Measurements from ENCODE around the gene TRAK2. TPM values are rescaled to one million over a fixed set of nuclear protein-coding genes. Genes with fewer than 3 reads are reported as not detected.

TRAK2 gene
- total and polyA plus RNA-seq, 9 of the 15 experiments (the other 6 are each of a cell fraction or from before 2014, with no cell fraction given): 3.4 to 10.4 (median 7.3) TPM

DNA sequence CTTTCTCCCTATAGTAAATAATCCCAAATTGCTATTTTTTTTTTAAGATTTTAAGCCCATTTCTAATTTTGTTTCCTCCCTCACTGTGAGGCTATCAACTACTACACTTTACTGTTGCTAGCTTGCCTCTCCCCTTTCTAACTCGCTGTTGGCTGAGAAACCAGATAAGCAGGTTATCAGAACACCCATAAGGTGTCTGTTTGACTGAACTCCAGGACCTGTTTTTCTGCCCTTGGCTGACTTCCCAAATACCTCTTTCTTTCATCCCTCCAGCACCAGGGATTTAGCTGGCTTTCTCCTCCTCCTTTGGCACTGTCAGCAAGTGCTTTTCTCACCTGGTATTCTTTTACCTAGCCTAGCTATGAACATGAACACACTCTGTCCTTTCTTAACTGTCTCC lies 11.1 kb downstream of the TRAK2 start (continued):
- TF ChIP-seq MGA (IDR thresholded peaks at IDR 0.05) (no peak), ZFP30 (CRISPR knock-in tag; IDR thresholded peaks at IDR 0.05; ENCODE audit: borderline replicate concordance) (no peak), ZNF699 (CRISPR knock-in tag; IDR thresholded peaks at IDR 0.05; ENCODE audit: insufficient replicate concordance) (no peak), CBX1 (IDR thresholded peaks at IDR 0.05; ENCODE audit: low read depth) (no peak), BHLHE40 (IDR thresholded peaks at IDR 0.05; ENCODE audit: low read length) (no peak), ZNF717 (CRISPR knock-in tag; IDR thresholded peaks at IDR 0.05) (no peak), NBN (IDR thresholded peaks at IDR 0.05; ENCODE audit: low read depth) (peak; percentile 81; the same call in 1 of the 2 replicates), MAX (CRISPR knock-in tag; IDR thresholded peaks at IDR 0.05) (no peak), MYNN (IDR thresholded peaks at IDR 0.05) (0 out of 2 replicates have a peak, but pooled peaks have one; percentile 27), MYNN (CRISPR knock-in tag; IDR thresholded peaks at IDR 0.05) (no peak), ATF6 (CRISPR knock-in tag; IDR thresholded peaks at IDR 0.05) (no peak), ZFP36 (IDR thresholded peaks at IDR 0.05; ENCODE audit: low read depth, low read length, partially characterized antibody) (no peak), TEAD1 (CRISPR knock-in tag; IDR thresholded peaks at IDR 0.05) (no peak), ARID1B (IDR thresholded peaks at IDR 0.05) (peak; percentile 98)

Data from K562 (cell line).